HG03108 (cell line): ENCODE measurements around the gene GPR52.
"Not testable (repeated sequence)": the region's sequence is repeated elsewhere in the genome, so short reads cannot be mapped to it uniquely, and the experiment has no call there.

ENCODE experiments used
- ATAC-seq: cut with Tn5 transposase; IDR thresholded peaks from one replicate; pipeline ENCODE4 v1.9.1; 2021; ENCODE audit warnings: moderate library complexity; ENCODE audit not compliant: unreplicated experiment

GPR52 gene

DNA sequence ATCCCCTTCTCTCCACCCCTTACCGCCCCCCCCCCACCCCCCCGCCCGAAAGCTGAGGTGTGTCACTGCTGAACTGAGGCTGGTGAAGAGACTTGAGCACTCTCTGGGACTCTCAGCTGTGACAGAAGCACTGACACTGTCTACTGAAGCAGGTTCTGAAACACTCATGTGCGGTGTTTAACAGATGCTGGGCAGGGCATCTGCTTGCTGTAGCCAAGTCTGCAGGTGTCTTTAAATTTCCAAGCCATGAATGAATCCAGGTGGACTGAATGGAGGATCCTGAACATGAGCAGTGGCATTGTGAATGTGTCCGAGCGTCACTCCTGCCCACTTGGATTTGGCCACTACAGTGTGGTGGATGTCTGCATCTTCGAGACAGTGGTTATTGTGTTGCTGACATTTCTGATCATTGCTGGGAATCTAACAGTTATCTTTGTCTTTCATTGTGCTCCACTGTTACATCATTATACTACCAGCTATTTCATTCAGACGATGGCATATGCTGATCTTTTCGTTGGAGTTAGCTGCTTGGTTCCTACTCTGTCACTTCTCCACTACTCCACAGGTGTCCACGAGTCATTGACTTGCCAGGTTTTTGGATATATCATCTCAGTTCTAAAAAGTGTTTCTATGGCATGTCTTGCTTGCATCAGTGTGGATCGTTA lies at the start of gene GPR52:
GPR52 (plus strand) TSS at position 99 of the 665 bp plus-strand sequence; CDS start at position 247, 148 bp downstream.
- no peak for ATAC-seq

- no peak for ATAC-seq
Measured at GRCh38 chr1:174398246-174398645, 49.5 kb upstream of the GPR52 start.

DNA sequence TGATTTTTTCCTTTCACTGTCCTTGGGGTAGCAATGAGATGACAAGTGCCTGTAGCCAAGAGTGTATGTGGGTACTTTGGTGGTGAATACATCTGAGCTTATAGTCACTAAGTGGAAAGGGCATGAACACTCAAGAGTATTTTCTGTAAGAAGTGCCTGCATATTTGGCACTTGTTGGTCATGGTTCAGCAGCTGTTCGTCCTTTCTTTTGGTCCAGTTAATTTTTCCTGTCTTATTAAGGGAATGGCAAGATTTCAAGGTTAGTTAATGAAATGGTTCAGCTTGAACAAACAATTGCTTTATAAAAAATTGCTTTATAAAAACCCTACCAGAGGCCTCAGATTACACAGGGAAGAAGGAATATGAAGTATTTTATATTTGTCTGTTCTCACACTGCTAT lies 48.6 kb upstream of the GPR52 start:
- ATAC-seq = no peak

DNA sequence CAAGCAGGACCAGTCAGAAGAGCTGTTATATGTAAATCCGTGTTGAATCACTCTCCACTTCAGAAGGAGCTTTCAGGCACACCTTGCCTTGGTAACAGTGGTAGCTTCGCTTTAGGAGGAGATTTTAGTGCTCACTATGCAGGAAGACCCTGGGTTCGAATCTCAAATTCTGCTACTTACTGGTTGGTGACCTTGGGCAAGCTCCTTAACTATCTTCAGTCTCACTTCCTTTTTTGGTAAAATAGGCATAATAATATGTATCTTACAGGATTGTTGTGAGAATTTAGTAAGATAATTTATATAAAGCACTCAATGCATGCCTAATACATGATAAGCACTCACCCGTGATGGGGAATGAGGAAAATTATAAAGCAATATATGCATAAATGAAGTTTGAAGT lies 46.7 kb upstream of the GPR52 start:
- no peak for ATAC-seq

DNA sequence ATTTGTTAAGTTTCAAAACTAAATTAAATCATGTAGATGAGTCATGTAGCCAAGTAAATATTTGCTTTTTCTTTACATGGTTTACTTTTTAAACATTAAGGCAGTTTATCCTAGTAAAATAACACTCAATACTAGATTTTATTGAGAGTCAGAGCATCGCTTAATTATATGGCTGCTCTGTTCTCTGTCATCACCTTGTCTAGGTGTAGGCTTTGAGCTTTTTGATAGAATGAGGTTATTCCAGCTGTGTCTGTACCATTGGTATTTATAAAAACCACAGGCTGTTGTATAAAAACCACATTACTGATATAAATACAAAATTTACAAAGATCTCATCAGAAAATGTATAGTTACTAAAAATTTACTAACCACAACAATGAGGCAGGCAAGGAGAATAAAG lies 42.5 kb upstream of the GPR52 start:
- no peak for ATAC-seq

- no peak for ATAC-seq
Measured at GRCh38 chr1:174406421-174406820, 41.3 kb upstream of the GPR52 start.

DNA sequence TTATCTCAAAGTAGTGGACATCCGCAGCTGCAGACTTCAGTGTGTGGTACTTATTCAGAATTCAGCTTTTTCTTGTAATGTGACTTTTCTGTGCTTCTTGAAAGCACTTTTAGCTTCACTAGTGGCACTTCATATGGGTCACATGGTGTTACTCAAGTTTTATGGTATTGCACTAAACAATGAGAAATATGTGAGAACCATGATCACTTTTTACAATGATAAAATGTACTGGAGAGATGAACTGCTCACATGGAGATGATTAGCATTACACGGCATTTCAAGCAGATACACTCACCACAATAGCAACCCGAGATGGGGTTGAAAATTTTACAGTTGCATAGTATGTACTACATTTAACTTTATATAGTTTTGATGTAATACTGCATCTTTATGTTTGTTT lies 40.1 kb upstream of the GPR52 start:
- no peak for ATAC-seq

DNA sequence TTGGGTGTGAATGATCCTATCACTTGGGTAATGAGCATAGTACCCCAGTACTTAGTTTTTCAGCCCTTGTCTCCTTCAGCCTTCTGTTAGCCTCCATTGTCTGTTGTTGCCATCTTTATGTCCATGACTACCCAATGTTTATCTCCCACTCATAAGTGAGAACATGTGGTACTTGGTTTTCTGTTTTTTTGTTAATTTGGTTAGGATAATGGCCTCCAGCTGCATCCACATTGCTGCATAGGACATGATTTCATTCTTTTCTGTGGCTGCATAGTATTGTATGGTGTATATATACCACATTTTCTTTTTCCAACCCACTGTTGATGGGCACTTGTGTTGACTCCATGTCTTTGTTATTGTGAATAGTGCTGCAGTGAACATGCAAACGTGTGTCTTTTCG lies 39.6 kb upstream of the GPR52 start:
- no peak for ATAC-seq

GRCh38 chr1:174409801-174410200 lies 38.0 kb upstream of the GPR52 start:
- ATAC-seq = not testable (repeated sequence)

GRCh38 chr1:174413632-174414031 lies 34.1 kb upstream of the GPR52 start:
- no peak for ATAC-seq

DNA sequence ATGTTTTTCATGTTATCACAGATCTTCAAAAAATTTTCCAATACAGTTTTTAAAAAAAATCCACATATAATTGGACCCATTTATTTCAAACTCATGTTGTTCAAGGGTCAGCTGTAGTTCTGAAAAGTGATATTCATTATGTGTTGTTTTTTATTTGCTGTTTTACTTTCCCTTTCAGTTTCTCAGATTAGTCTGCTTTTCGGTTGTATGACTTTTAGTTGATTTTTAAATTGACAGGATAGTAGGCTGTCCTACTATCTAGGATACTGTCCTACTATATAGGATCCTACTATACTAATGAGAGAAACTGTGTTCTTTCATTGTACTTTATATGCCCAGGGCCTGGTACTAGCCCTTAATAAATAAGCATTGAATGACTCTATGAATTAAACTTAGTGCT lies 33.6 kb upstream of the GPR52 start:
- ATAC-seq = no peak

DNA sequence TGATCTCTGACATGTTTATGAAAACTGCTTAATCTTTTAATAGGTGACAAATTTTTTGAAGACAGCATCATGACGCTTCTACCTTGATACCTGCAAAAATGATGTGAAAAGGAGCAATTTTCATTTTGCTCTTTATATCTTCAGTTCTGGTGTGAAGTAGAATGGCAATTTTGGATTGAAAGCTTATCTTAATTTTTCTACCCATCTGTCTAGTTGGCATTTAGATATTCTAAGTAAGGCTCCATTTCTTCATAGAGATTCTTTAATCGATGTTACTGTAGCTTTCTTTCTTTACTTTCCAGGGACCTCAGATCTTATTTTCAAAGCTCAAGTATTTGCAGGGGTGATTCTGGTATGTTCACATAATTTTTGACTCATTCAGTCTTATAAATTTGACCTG lies 32.3 kb upstream of the GPR52 start:
- ATAC-seq = no peak

DNA sequence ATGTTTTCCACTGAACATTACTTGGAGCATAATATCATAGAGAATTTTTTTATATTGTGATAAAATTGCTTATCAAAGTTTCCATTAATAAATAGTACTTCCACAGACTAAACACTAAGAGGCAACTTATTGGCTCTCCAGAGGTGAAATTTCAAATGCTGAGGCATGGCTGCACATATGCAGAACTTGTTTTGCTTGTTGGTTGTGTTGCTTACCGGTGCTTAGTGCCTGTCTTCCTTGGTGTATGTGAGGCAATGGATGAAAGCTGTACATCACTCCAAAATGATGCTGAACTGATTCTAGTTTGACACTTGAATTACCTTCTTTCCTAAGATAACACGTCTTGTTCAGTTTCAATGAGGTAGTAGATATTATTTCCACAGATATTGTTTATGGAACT lies 29.8 kb upstream of the GPR52 start:
- ATAC-seq = no peak

DNA sequence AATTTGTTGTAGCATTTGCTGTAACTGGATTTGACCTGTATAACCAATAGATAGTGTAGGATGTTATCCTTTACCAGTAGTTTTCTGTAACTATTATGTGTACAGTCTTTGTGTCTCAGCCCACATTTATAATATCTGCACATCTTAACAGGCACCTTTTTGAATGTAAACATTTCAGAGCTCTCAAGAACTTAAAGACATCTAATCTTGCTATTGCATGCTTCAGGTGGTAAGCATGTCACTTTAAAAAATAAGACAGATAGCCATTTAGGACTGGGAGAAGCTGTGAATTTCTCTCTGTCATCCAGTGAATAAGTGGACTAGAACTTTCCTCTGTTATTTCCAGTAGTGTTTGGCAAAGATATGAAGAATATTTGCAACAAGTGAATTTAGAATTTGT lies 22.6 kb upstream of the GPR52 start:
- ATAC-seq = no peak

GRCh38 chr1:174426153-174426552 lies 21.6 kb upstream of the GPR52 start:
- ATAC-seq = no peak

DNA sequence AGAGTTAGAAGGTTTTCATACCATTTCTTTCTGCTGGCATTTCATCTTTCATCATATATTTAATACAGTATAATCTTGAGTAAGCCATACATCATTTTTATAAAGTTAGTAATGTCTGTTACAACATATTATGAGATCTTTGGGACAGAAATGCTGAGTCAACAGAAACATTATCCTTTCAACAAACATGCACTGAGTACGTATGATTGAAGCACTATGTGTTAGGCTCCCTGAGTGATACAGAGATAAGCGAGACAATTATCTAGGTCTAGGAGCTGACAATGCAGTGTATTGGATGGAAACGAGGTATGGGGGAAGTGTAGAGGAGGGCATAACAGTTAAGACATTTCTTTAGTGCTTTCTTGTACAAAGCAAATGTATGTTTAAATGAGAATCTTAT lies 19.7 kb upstream of the GPR52 start:
- no peak for ATAC-seq

GRCh38 chr1:174428739-174429138 lies 19.0 kb upstream of the GPR52 start:
- ATAC-seq = no peak

- ATAC-seq = no peak
Measured at GRCh38 chr1:174433451-174433850, 14.3 kb upstream of the GPR52 start.

- ATAC-seq = no peak
Measured at GRCh38 chr1:174445351-174445750, 2.4 kb upstream of the GPR52 start.

GRCh38 chr1:174445817-174446216 lies 1.9 kb upstream of the GPR52 start:
- ATAC-seq = no peak

GRCh38 chr1:174448531-174448883 lies 743 bp downstream of the GPR52 start:
- ATAC-seq = no peak

DNA sequence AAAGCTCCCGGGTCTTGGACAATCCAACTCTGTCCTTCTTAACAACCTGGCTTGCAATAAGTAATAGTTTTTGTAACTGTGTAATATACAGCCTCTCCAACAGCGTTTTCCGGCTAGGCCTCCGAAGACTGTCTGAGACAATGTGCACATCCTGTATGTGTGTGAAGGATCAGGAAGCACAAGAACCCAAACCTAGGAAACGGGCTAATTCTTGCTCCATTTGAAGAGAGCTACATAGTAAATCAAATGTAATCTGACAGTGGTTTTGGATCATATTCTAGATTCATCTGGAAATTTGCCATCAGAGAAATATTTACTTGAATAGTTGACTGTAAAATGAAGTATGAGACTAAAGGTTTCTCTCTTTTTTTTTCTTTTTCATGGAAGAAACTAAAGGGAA lies 1.2 kb downstream of the GPR52 start:
- no peak for ATAC-seq

DNA sequence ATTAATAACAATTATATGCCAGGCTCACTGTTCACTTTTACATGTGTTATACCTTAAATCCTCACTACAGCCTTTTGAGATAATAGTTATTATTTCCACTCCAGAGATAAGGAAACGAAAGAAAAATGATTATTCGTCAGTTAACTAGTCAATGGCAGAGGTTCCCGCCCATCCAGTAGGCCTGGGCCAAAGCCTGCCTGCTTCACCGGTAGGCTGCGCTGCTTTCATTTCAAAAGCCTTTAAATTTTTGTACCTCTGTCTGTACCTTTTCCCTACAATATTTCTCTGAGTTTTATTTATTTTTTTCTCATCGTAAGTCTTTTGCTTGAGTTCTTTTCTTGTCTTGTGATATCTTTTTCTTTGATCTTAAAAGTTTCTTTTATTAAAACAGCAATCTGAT lies 3.6 kb downstream of the GPR52 start:
- ATAC-seq = no peak

DNA sequence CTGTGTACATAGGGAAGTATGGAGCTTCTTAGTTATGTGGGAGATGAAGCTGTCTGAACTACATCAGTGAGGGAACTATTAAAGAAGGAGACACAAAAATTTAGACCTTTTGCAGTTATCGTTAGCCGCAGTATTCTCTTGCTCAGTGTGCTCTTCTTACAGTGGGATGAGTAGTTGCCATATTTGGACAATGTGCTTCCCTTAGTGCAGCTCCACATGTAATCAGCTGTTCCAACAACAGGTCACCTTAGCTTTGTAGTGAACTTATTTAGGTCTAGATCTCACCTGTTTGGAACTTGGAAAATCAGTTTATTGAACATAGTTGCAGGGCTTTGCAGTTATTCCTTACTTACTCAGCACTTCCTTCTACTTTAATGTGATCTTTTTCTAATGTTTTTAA lies 18.1 kb downstream of the GPR52 start:
- ATAC-seq = no peak
